SU-DHL-6 (cell line): ENCODE results near the gene NSD1.

ENCODE experiments used
- EZH2phosphoT487 ChIP-seq: fragments of 200-600 bp; sonication (generic), shearing (Covaris generic); conservative IDR thresholded peaks from 2 replicates; pipeline ENCODE4 v1.6.1; 2018; ENCODE audit warnings: mild to moderate bottlenecking, antibody characterized with exemption, low read length, moderate library complexity, mixed read lengths
- TF ChIP-seq, protein P1 (sequence below): fragments of 200-600 bp; sonication (generic); IDR thresholded peaks from one replicate; pipeline ENCODE4 v1.5.1; 2017; ENCODE audit warnings: antibody characterized with exemption, mild to moderate bottlenecking, low read length, moderate library complexity; ENCODE audit not compliant: insufficient read depth, poor library complexity, severe bottlenecking

DNA sequence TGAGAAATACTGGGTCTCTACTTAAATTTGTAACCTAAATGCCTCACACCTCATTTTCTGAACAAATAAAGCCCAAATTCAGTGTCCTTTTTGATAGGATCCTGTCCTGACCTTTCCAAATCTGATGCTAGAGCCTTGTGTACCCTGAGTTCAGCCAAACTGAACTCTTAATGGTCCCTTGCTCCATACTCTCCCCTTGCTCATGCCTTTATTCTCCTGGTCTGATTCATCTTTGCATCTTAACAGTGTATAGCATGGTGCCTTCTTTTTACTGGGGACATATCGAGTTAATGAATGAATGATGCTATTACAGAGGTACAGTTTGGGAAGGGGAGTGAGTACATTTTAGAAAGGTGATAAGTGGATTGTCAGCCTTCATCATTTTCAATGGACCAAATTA, 9.2 kb downstream of the NSD1 start:
- TF ChIP-seq, protein P1, sequence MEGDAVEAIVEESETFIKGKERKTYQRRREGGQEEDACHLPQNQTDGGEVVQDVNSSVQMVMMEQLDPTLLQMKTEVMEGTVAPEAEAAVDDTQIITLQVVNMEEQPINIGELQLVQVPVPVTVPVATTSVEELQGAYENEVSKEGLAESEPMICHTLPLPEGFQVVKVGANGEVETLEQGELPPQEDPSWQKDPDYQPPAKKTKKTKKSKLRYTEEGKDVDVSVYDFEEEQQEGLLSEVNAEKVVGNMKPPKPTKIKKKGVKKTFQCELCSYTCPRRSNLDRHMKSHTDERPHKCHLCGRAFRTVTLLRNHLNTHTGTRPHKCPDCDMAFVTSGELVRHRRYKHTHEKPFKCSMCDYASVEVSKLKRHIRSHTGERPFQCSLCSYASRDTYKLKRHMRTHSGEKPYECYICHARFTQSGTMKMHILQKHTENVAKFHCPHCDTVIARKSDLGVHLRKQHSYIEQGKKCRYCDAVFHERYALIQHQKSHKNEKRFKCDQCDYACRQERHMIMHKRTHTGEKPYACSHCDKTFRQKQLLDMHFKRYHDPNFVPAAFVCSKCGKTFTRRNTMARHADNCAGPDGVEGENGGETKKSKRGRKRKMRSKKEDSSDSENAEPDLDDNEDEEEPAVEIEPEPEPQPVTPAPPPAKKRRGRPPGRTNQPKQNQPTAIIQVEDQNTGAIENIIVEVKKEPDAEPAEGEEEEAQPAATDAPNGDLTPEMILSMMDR, result no peak
- TF ChIP-seq EZH2phosphoT487, result no peak
